Trophoblast cell (in vitro differentiated cells and primary cell): ENCODE measurements around the gene AK4.
A peak's percentile ranks its signal among the peaks of the same experiment; 100 is the strongest.

Experiments used
- DNase-seq, 2 donors: peaks; one replicate each; pipeline ENCODE4 v3.0.0-alpha.2; 2016
- H2AFZ ChIP-seq: 2 replicates; pipeline ENCODE4 v1.6.1; 2013; ENCODE audit warnings: low read length, moderate library complexity, mild to moderate bottlenecking; ENCODE audit not compliant: insufficient read depth, poor library complexity
- H2AK5ac ChIP-seq: 2 replicates; pipeline ENCODE4 v1.6.1; 2013; ENCODE audit warnings: mild to moderate bottlenecking, low read length
- H2BK120ac ChIP-seq: 2 replicates; pipeline ENCODE4 v1.6.1; 2013; ENCODE audit warnings: low read length, mild to moderate bottlenecking, moderate library complexity; ENCODE audit not compliant: insufficient read depth, poor library complexity
- H2BK12ac ChIP-seq: 2 replicates; pipeline ENCODE4 v1.6.1; 2013; ENCODE audit warnings: mild to moderate bottlenecking, low read length, moderate library complexity
- H2BK5ac ChIP-seq: 2 replicates; pipeline ENCODE4 v1.6.1; 2013; ENCODE audit warnings: low read length, low read depth, moderate library complexity, mild to moderate bottlenecking; ENCODE audit not compliant: poor library complexity
- H3K14ac ChIP-seq: 2 replicates; pipeline ENCODE4 v1.6.1; 2013; ENCODE audit warnings: mild to moderate bottlenecking, low read length
- H3K18ac ChIP-seq: 2 replicates; pipeline ENCODE4 v1.6.1; 2013; ENCODE audit warnings: mild to moderate bottlenecking, low read length
- H3K23ac ChIP-seq: 2 replicates; pipeline ENCODE4 v1.6.1; 2013; ENCODE audit warnings: low read length
- H3K27ac ChIP-seq: 2 replicates; pipeline ENCODE4 v1.5.1; 2013; ENCODE audit warnings: low read depth, mild to moderate bottlenecking, inconsistent platforms, low read length, moderate library complexity
- H3K27me3 ChIP-seq: 2 replicates; pipeline ENCODE4 v1.6.1; 2013; ENCODE audit warnings: inconsistent platforms, mild to moderate bottlenecking, low read length, moderate library complexity; ENCODE audit not compliant: insufficient read depth
- H3K36me3 ChIP-seq, 2 experiments: 1 replicate in 1 of 2; 2 replicates in 1 of 2; pipeline ENCODE4 v1.6.1; 2013; ENCODE audit warnings: low read length in 2 of 2, mild to moderate bottlenecking in 2 of 2, moderate library complexity in 1 of 2; ENCODE audit not compliant: insufficient read depth in 2 of 2, control insufficient read depth in 1 of 2
- H3K4ac ChIP-seq: 2 replicates; pipeline ENCODE4 v1.6.1; 2013; ENCODE audit warnings: low read depth, mild to moderate bottlenecking, low read length, moderate library complexity
- H3K4me1 ChIP-seq, 2 experiments: 1 replicate in 1 of 2; 2 replicates in 1 of 2; pipeline ENCODE4 v1.6.1; 2013; ENCODE audit warnings: low read length in 2 of 2, mild to moderate bottlenecking in 2 of 2, moderate library complexity in 1 of 2; ENCODE audit not compliant: insufficient read depth in 2 of 2, control insufficient read depth in 1 of 2
- H3K4me2 ChIP-seq: 2 replicates; pipeline ENCODE4 v1.6.1; 2013; ENCODE audit warnings: inconsistent platforms, mild to moderate bottlenecking, low read length, moderate library complexity
- H3K4me3 ChIP-seq: 2 replicates; pipeline ENCODE4 v1.5.1; 2013; ENCODE audit warnings: mild to moderate bottlenecking, low read depth, low read length, inconsistent platforms
- H3K79me1 ChIP-seq: one replicate; pipeline ENCODE4 v1.6.1; 2013; ENCODE audit warnings: low read length
- H3K79me2 ChIP-seq: 2 replicates; pipeline ENCODE4 v1.6.1; 2013; ENCODE audit warnings: low read length, mild to moderate bottlenecking; ENCODE audit not compliant: control insufficient read depth, insufficient read depth, poor library complexity
- H3K9ac ChIP-seq: 2 replicates; pipeline ENCODE4 v1.6.1; 2013; ENCODE audit warnings: mild to moderate bottlenecking, low read length
- H3K9me3 ChIP-seq: 2 replicates; pipeline ENCODE4 v1.6.1; 2013; ENCODE audit warnings: low read depth, mild to moderate bottlenecking, control low read depth, inconsistent platforms, low read length; ENCODE audit not compliant: insufficient read depth
- H4K12ac ChIP-seq: 2 replicates; pipeline ENCODE4 v1.6.1; 2013; ENCODE audit warnings: low read depth, mild to moderate bottlenecking, low read length, moderate library complexity
- H4K8ac ChIP-seq: 2 replicates; pipeline ENCODE4 v1.6.1; 2013; ENCODE audit warnings: low read depth, mild to moderate bottlenecking, low read length, moderate library complexity
- H4K91ac ChIP-seq: one replicate; pipeline ENCODE4 v1.6.1; 2013; ENCODE audit warnings: low read depth, mild to moderate bottlenecking, low read length, moderate library complexity
- WGBS: extraction: QIAGEN DNeasy Blood & Tissue Kit; methylation state at CpG from one replicate; pipeline ENCODE4 v1.1.7; 2013; ENCODE audit warnings: missing lambda C conversion rate; ENCODE audit not compliant: insufficient read length, insufficient coverage; ENCODE audit errors: extremely low coverage; 5-methylcytosine and 5-hydroxymethylcytosine counted together

Gene AK4

DNA sequence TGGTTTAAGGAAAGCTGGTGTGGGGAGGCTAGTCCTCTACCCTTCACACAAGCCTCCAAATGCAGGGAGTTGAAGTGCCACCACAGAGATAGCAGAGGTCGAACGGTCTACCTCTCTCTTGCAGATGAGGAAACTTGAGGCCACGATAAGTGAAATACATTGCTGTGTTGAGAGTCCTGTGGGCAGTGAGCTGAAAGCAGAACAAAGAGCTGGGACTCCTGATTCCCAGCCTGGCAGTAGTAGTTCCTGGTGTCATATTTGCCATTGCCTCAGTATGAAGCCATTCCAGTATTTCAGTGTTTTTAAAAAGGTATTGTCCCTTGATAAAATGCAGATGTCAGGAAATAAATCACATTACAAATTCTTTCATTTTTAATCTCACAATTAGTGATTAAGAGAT is 28.6 kb downstream of the AK4 start:
- Histone ChIP-seq H3K4me2 (no peak overlapping the region), H2AK5ac (no peak overlapping the region), H3K18ac (no peak overlapping the region), H3K36me3 (no peaks in the 10 kb centered on the region), H4K8ac (no peak overlapping the region), H3K9ac (no peak overlapping the region), H3K23ac (no peak overlapping the region), H4K91ac (no peak overlapping the region), H4K12ac (no peak overlapping the region), H2BK12ac (peak overlapping the region; percentile 43), H2AFZ (no peak overlapping the region), H3K14ac (no peak overlapping the region), H3K27me3 (no peaks in the 10 kb centered on the region), H3K4me1 (peaks cover 5 to 13% of the 10 kb centered on the region in 2 experiments), H3K4me3 (no peak overlapping the region), H2BK120ac (no peak overlapping the region), H3K79me1 (peaks cover 2% of the 10 kb centered on the region), H3K9me3 (no peaks in the 10 kb centered on the region), H3K4ac (no peak overlapping the region), H2BK5ac (no peak overlapping the region), H3K79me2 (no peaks in the 10 kb centered on the region), H3K27ac (no peak overlapping the region)
- no CpG with 5 or more reads among the region's 3 CpGs for WGBS
- no peak for DNase-seq

- Histone ChIP-seq H2BK12ac (no peak overlapping the region), H3K14ac (no peak overlapping the region), H3K23ac (no peak overlapping the region), H3K4me3 (no peak overlapping the region), H2BK5ac (no peak overlapping the region), H4K91ac (no peak overlapping the region), H3K4me2 (no peak overlapping the region), H3K4me1 (peaks cover 5 to 13% of the 10 kb centered on the region in 2 experiments), H3K18ac (no peak overlapping the region), H3K27me3 (no peaks in the 10 kb centered on the region), H3K36me3 (no peaks in the 10 kb centered on the region), H3K79me1 (peaks cover 2% of the 10 kb centered on the region), H3K9me3 (no peaks in the 10 kb centered on the region), H2AK5ac (no peak overlapping the region), H4K8ac (no peak overlapping the region), H3K4ac (no peak overlapping the region), H2AFZ (no peak overlapping the region), H3K9ac (no peak overlapping the region), H3K79me2 (no peaks in the 10 kb centered on the region), H4K12ac (no peak overlapping the region), H3K27ac (peak overlapping the region; percentile 42), H2BK120ac (no peak overlapping the region)
- WGBS, result no CpG with 5 or more reads among the region's 4 CpGs
- DNase-seq, result peak in 1 of 2 donors; percentile 31
These were observed 29.5 kb downstream of the AK4 start for GRCh38 chr1:65177457-65177856.

- no peak overlapping the region for H3K27ac ChIP-seq
- H4K12ac ChIP-seq, result no peak overlapping the region
- H3K23ac ChIP-seq, result no peak overlapping the region
- no peaks in the 10 kb centered on the region for H3K79me2 ChIP-seq
- no peaks in the 10 kb centered on the region for H3K36me3 ChIP-seq
- H3K79me1 ChIP-seq, result peaks cover 2% of the 10 kb centered on the region
- H3K4me3 ChIP-seq, result no peak overlapping the region
- H3K27me3 ChIP-seq, result no peaks in the 10 kb centered on the region
- H3K4me1 ChIP-seq, result peaks cover 5 to 13% of the 10 kb centered on the region in 2 experiments
- H3K14ac ChIP-seq, result no peak overlapping the region
- H3K18ac ChIP-seq, result peak overlapping the region; percentile 37
- no peaks in the 10 kb centered on the region for H3K9me3 ChIP-seq
- H2AK5ac ChIP-seq, result no peak overlapping the region
- peak overlapping the region; percentile 51 for H2BK12ac ChIP-seq
- H2BK120ac ChIP-seq, result peak overlapping the region; percentile 48
- H3K9ac ChIP-seq, result no peak overlapping the region
- no peak for DNase-seq
- H4K8ac ChIP-seq, result no peak overlapping the region
- H3K4ac ChIP-seq, result no peak overlapping the region
- no peak overlapping the region for H4K91ac ChIP-seq
- no peak overlapping the region for H3K4me2 ChIP-seq
- no peak overlapping the region for H2AFZ ChIP-seq
- WGBS, result no CpG with 5 or more reads among the region's 5 CpGs
- H2BK5ac ChIP-seq, result no peak overlapping the region
These were observed 30.2 kb downstream of the AK4 start for GRCh38 chr1:65178235-65178634.

DNA sequence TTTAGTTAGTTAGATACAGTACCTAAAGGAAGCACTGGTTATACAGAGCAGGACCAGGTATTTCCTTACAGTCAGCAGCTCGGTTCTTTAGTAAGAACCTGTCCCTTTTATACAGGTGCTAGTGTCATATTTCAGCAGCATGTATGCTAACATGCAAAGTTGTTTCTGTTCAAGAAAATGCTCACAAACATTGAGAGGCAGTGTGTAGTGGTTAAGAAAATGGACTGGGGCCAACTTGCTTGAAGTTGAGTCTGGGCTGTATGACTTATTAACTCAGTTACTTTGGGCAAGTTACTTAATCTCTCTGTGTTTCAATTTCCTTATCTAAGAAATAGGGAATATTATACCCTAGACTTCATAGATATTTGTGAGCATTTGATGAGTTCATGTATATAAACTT is 31.1 kb downstream of the AK4 start:
- Histone ChIP-seq H3K23ac (no peak overlapping the region), H3K18ac (no peak overlapping the region), H3K9ac (no peak overlapping the region), H3K36me3 (no peaks in the 10 kb centered on the region), H2AFZ (no peak overlapping the region), H3K27me3 (no peaks in the 10 kb centered on the region), H2BK12ac (no peak overlapping the region), H3K79me2 (no peaks in the 10 kb centered on the region), H4K12ac (no peak overlapping the region), H3K4ac (no peak overlapping the region), H2AK5ac (no peak overlapping the region), H3K4me2 (no peak overlapping the region), H4K91ac (no peak overlapping the region), H4K8ac (no peak overlapping the region), H3K27ac (no peak overlapping the region), H3K4me3 (no peak overlapping the region), H2BK120ac (no peak overlapping the region), H3K79me1 (peaks cover 2% of the 10 kb centered on the region), H3K14ac (no peak overlapping the region), H2BK5ac (no peak overlapping the region), H3K4me1 (peaks cover 5 to 13% of the 10 kb centered on the region in 2 experiments), H3K9me3 (no peaks in the 10 kb centered on the region)
- no CpG with 5 or more reads among the region's 1 CpG for WGBS
- DNase-seq, result no peak
